HG03175 (cell line): ENCODE results near the gene MUCL3.
"Not testable (repeated sequence)": the region's sequence is repeated elsewhere in the genome, so short reads cannot be mapped to it uniquely, and the experiment has no call there.

ENCODE experiments used
- ATAC-seq: cut with Tn5 transposase; IDR thresholded peaks from one replicate; pipeline ENCODE4 v1.9.1; 2021; ENCODE audit warnings: mild to moderate bottlenecking, moderate library complexity; ENCODE audit not compliant: unreplicated experiment

MUCL3 gene, protein sequence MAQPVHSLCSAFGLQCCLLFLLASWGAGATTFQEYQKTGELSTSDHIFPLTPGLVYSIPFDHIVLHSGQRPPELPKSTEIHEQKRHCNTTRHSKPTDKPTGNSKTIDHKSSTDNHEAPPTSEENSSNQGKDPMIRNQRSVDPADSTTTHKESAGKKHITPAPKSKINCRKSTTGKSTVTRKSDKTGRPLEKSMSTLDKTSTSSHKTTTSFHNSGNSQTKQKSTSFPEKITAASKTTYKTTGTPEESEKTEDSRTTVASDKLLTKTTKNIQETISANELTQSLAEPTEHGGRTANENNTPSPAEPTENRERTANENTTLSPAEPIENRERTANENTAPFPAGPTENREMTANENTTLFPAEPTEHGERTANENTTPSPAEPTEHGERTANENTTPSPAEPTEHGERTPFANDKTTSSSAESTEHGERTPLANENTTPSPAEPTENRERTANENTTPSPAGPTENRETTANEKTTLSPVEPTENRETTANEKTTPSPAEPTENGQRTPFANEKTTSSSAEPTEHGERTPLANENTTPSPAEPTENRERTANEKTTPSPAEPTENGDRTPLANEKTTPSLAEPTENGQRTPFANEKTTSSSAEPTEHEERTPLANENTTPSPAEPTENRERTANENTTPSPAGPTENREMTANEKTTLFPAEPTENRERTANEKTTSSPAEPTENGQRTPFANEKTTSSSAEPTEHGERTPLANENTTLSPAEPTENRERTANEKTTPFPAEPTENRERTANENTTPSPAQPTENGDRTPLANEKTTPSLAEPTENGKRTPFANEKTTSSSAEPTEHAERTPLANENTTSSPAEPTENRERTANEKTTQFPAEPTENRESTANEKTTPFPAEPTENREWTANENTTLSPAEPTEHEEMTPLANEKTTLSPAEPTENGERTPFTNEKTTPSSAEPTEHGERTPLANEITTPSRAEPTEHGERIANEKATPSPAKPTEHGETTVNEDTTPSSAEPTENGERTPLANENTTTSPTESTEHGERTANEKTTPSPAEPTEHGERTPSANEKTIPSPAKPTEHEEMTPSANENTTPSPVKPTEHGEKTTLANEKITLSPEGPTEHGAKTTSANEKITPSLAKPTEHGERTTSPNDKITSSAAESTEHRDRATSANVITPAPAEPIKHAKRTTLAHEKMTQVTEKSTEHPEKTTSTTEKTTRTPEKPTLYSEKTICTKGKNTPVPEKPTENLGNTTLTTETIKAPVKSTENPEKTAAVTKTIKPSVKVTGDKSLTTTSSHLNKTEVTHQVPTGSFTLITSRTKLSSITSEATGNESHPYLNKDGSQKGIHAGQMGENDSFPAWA (N-terminal part only)

DNA sequence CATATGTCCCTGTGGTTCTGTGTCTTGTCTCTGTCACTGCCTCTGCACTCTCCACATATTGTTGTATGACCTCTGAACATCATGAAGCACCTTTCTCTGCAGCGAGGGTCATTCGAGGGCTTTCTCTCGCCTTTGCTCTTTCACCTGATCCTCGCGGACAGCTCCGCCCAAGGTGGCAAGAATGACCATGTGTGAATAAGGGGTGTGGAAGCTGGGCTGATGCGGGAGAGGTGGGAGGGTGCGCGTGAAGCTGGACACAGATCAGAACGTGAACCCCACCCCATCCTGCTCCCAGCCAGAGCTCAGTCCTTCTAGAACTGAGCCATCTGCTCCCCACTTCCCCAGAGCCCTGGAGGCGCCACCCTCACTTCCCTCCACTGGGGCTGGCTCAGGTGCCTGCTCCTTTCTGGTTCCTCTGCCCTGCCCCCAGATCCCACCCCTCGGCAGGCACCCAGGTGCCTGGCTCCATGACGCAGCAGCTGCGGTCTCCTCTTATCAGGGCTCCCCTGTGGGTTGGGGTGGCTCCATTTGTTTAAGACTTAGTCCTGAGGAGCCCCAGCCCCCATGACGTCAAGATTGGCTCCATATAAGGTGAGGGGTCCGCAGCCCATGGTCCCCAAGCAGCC is at the start of gene MUCL3:
TSS of gene MUCL3 (plus strand) at position 613 of the 626 bp plus-strand sequence. CDS start 27 bp downstream, outside the sequence.
- no peak for ATAC-seq

DNA sequence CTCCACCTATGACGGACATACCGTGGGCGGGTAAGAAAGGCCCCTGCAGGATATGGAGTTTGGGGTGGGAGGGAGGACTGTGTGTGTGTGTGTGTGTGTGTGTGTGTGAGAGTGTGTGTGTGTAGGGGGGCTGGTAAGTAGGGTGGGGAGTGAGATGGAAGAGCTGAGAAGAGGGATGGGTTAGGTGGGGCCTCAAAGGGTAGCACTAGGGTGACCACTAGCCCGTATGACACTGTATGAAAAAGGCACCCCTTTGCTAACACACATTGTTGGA is 49.4 kb upstream of the MUCL3 start:
- no peak for ATAC-seq

DNA sequence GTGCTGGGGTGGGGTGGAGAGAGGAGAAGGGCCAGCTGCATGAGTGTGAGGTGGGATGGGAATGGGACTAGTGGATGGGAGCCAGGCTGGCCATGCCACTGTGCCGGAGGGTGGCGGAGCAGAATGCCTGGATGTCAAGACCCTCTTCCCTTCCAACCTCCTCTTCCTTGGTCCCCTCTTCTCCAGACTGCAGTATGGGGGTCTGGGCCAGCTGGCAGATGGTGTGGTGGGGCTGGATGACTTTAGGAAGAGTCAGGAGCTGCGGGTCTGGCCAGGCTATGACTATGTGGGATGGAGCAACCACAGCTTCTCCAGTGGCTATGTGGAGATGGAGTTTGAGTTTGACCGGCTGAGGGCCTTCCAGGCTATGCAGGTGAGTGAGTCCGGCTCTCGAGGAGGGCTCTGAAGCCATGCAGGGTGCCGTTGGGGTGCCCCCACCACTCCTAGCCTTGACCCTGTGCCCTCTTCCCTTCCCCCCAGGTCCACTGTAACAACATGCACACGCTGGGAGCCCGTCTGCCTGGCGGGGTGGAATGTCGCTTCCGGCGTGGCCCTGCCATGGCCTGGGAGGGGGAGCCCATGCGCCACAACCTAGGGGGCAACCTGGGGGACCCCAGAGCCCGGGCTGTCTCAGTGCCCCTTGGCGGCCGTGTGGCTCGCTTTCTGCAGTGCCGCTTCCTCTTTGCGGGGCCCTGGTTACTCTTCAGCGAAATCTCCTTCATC is 48.8 kb upstream of the MUCL3 start:
- ATAC-seq: no peak

DNA sequence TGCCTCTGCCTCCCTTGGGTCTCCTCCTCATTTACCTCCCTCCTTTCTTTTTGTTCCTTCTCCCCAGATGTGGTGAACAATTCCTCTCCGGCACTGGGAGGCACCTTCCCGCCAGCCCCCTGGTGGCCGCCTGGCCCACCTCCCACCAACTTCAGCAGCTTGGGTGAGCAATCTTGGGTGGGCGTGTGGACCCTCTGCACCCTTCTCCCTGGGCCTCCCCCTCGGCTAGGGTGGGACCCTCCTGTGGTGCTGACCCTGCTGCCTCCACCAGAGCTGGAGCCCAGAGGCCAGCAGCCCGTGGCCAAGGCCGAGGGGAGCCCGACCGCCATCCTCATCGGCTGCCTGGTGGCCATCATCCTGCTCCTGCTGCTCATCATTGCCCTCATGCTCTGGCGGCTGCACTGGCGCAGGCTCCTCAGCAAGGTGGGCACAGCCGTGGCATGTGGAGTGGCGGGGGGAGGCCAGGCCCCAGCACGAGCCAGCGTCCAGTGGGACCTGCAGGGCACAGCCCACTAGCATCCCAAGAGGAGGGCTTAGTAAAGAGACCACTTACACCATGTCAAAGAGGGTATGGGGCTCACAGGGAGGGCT is 47.7 kb upstream of the MUCL3 start:
- ATAC-seq: no peak

DNA sequence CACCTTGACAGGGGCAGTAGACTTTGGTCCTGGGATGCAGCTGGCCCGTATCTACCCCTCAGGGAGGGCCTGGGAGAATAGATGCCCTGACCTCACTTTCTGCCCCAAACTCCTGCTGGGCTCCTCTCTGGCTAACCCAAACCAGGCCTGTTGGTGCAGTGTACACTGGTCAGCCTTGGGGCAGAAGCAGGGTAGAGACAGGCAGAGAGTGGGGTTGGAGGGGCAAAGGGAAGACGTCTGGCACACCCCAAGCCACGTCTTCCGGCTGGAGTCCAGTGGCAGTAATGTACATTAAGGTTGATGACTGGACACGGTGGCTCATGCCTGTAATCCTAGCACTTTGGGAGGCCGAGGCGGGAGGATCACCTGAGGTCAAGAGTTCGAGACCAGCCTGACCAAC is 47.1 kb upstream of the MUCL3 start:
- no peak for ATAC-seq

DNA sequence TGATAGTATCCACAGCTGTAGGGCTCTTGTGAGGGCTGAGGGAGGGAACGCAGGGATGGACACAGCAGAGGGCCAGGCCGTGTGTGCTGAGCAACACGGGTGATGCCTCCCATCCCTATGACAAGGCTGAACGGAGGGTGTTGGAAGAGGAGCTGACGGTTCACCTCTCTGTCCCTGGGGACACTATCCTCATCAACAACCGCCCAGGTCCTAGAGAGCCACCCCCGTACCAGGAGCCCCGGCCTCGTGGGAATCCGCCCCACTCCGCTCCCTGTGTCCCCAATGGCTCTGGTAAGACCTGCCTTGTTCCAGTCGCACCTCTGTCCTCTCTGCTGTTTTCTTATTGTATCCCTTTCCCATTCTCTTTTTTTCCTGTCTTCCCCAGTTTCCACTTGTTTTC is 46.4 kb upstream of the MUCL3 start:
- ATAC-seq: no peak

DNA sequence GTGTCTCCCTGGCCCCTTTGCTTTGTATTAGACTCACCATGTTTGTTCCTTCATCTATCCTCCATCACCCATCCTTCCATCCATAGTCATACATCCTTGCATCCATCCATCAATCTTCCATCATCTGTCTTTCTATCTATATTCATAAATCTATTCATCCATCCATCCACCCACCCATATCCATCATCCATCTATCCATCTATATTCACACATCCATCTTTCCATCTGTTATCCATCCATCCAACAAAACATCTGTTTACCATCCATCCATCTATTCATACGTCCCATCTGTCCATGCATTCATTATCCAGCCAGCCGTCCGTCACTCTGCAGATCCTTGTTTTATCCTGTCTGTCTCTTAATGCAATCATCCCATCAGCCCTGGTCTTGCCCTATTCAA is 45.8 kb upstream of the MUCL3 start:
- no peak for ATAC-seq

DNA sequence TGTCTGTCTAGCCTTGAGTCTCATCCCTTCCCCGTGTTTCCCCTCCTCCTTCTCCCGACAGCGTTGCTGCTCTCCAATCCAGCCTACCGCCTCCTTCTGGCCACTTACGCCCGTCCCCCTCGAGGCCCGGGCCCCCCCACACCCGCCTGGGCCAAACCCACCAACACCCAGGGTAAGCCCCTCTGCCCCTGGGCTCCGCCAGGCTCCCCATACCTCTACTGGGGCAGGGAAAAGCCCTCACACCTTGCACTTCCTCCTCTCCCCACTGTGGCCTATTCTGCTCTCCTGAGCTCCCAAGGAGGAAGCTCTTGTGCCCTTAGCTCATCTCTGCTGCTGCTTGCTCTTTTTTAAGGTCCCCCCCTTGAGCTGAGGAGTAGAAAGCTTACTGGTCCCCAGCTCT is 45.4 kb upstream of the MUCL3 start:
- ATAC-seq: no peak

DNA sequence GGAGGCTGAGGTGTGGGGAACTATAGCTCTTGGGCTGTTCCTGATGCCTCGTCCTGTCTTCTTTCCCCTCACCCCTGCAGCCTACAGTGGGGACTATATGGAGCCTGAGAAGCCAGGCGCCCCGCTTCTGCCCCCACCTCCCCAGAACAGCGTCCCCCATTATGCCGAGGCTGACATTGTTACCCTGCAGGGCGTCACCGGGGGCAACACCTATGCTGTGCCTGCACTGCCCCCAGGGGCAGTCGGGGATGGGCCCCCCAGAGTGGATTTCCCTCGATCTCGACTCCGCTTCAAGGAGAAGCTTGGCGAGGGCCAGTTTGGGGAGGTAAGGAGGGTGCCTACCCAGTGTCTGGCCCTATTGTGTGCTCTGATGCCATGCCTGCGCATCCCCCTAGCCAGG is 44.2 kb upstream of the MUCL3 start:
- ATAC-seq: no peak

DNA sequence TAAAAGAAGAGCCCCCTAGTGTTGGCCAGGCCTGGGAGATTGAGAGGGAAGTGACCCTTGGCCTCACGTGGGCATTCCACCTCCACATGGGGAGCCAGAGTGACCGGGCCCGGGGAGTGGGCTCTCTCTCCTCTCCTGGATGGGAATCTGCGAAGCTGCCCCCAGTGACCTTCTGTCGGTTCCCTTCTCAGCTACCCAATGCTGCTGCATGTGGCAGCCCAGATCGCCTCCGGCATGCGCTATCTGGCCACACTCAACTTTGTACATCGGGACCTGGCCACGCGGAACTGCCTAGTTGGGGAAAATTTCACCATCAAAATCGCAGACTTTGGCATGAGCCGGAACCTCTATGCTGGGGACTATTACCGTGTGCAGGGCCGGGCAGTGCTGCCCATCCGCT is 42.9 kb upstream of the MUCL3 start:
- ATAC-seq: no peak

DNA sequence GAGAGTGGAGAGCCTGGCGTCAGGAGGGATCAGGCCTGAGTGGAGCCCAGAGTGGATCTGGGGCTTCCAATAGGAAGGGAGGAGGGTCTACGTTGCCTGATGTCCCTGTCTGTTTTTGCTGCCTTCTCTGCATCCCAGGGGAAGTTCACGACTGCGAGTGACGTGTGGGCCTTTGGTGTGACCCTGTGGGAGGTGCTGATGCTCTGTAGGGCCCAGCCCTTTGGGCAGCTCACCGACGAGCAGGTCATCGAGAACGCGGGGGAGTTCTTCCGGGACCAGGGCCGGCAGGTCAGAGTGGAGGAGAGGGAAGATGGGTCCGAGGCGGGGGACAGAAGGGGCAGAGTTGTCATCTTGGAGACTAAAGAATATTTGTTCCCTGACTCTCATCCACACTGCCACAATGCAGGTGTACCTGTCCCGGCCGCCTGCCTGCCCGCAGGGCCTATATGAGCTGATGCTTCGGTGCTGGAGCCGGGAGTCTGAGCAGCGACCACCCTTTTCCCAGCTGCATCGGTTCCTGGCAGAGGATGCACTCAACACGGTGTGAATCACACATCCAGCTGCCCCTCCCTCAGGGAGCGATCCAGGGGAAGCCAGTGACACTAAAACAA is 41.9 kb upstream of the MUCL3 start:
- ATAC-seq: no peak

DNA sequence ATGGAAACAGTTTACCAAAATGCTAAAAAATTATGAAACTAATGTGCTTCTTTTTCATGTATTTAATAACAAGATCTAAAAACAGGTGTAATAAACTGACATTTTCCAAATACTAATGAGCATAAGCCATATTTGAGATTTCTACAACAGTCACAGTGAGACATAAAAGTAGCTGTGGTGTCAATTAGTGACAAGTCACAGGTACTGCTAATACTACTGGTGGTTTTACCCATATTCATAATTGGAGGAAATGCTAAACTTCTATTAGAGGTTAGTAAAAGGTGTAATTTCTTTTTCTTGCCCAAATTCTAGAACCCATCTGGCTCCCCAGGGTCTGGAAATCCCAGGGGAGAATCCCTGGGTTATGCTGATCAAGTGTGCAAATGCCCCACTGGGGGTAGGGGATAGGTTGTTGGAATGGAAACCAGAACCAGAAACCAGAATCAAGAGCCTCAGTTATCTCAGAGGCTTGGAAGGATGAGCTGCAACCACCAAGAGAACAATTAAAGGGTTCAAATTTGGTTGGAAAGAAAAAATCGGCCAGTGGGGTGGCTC is 39.8 kb upstream of the MUCL3 start:
- ATAC-seq: no peak

DNA sequence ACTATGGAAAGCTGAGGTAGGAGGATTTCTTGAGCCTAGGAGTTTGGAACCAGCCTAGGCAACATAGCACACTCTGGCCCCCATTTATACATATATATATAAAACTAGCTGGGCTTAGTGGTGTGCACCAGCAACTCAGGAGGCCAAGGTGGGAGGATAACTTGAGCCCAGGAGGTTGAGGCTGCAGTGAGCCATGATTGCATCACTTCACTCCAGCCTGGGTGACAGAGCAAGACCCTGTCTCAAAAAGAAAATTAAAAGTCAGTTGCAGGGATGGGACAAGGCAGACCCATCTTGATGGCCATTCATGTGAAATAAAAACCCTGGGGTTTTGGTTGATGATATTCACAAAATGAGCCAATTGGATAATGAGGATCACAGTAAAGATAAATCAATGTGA is 39.3 kb upstream of the MUCL3 start:
- no peak for ATAC-seq

DNA sequence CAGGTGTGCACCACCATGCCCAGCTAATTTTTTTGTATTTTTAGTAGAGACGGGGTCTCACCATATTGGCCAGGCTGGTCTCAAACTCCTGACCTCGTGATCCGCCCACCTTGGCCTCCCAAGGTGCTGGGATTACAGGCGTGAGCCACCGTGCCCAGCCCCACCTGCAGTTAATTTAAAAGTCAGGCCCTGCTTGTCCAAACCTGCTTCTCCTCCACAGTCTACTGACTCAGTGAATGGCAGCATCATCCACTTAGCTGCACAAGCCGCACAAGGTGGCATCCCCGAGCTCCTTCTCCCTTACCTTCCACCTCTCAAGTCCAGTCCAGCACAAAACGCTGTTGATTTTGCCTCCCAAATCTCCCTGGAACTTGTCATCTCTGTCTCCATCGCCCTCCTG is 38.6 kb upstream of the MUCL3 start:
- ATAC-seq: not testable (repeated sequence)

DNA sequence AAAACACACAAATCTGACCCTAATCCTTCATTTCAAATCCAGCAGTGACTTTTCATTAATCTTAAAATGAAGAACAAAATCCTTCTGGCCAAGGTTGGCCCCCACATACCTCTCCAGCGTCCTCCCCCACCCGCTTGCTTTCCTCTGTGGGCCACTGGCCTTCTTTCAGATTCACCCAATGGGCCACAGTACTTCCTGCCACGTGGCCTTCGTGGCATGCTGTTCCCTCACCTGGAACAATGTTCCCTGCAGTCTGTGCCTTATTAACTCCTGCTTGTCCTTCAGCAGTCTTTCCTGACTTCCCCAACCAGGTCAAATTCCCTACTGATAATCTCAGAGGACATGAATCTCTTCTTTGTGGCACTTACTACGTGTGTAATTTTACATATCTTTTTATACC is 38.1 kb upstream of the MUCL3 start:
- ATAC-seq: no peak

DNA sequence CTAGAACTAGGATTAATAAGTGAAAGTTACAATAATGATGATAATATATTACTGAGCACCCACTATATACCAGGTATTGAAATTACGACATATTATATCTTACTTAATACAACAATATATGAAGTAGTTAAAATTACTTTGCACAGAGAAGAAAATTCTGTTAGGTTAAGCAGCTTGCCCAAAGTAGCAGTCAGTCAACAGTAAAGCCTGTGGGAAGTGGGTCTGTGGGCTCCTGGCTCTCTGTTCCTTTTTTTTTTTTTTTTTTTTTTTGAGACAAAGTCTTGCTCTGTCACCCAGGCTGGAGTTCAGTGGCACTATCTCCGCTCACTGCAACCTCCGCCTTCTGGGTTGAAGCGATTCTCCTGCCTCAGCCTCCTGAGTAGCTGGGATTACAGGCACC is 37.5 kb upstream of the MUCL3 start:
- ATAC-seq: no peak

DNA sequence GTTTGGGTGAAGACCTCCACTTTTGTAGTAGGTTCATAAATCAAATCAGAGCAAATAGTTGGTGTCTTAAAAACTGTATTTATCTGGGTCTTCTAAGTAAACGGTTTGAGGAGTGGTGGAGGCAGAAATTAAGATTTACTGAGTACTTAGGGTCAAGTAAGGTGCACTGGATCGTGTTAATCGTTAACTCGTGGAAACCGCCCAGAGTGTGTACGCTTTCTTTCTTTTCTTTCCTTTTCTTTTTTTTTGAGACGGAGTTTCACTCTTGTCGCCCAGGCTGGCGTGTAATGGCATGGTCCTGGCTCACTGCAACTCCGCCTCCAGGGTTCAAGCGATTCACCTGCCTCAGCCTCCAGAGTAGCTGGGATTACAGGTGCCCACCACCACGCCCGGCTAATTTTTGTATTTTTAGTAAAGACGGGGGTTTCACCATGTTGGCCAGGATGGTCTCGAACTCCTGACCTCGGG is 33.4 kb upstream of the MUCL3 start:
- not testable (repeated sequence) for ATAC-seq

DNA sequence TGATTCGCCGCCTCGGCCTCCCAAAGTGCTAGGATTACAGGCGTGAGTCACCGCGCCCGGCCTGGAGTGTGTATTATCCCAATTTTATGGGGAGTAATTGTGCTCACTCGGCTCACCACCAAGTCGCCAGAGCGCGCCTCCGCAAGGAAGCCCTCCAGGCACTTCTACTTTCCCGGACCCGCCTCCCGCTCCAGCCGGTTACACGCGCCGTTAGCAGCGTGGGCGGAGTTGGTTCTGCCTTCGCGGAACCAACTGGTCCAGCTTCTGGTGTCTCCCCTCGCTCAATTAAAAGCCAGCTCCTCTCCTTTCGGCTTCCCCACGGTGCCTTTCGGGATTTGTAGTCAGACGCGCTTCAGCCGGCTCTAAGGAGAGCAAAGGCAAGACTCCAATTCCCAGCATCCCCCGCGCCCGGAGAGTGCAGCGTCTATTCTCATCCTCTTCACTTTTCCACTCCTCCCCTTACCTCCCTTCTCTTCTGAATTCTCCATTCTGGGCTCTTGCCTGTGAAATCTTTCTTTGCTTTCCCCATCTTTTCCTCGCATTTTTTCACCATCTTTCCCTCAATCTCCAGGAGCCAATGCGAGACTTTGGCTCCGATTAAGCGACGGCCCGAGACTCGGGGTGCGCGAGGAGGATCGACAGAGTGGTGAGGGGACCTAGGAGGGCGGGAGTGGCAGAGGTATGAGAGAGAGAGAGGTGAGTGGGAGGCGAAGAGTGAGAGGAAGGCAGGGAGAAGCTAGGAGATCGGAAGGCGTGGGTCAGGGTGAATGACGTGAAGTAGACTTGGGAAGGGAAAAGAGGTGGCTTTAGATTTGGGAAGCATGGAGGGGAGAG is 32.8 kb upstream of the MUCL3 start, which contains the start of gene GTF2H4:
TSS of gene GTF2H4 (plus strand) at position 450 of the 834 bp plus-strand sequence.
- peak; percentile 92 for ATAC-seq
